Stimulated activated CD8-positive, alpha-beta memory T cell treated with anti-CD3 and anti-CD28 coated beads, Interleukin-7, amount 100 ng/mL, for 48 hours (primary cell): Measurements from ENCODE around the gene AIG1.

Experiments
- DNase-seq, 2 donors: peaks; one replicate each; pipeline ENCODE4 v3.0.0-alpha.2; 2020; ENCODE audit warnings: low read depth in 1 of 2; ENCODE audit errors: extremely low read depth in 1 of 2

The AIG1 gene

GRCh38 chr6:143125455-143125854, 64.8 kb downstream of the AIG1 start:
- DNase-seq, result no peak

- no peak for DNase-seq
Measured at GRCh38 chr6:143125864-143126573, 65.3 kb downstream of the AIG1 start.

GRCh38 chr6:143126574-143126941, 65.9 kb downstream of the AIG1 start:
- no peak for DNase-seq

- DNase-seq, result no peak
Measured at GRCh38 chr6:143127941-143128680, 67.4 kb downstream of the AIG1 start.

- no peak for DNase-seq
Measured at GRCh38 chr6:143128681-143129015, 68.0 kb downstream of the AIG1 start.

GRCh38 chr6:143130928-143131327, 70.2 kb downstream of the AIG1 start:
- no peak for DNase-seq

GRCh38 chr6:143135325-143135724, 74.6 kb downstream of the AIG1 start:
- no peak for DNase-seq

GRCh38 chr6:143135797-143136561, 75.3 kb downstream of the AIG1 start:
- DNase-seq, result no peak

GRCh38 chr6:143136647-143137046, 76.0 kb downstream of the AIG1 start:
- no peak for DNase-seq

GRCh38 chr6:143139239-143139784, 78.6 kb downstream of the AIG1 start:
- DNase-seq, result no peak

GRCh38 chr6:143139884-143140283, 79.2 kb downstream of the AIG1 start:
- peak in 1 of 2 donors; percentile 34 for DNase-seq

- no peak for DNase-seq
Measured at GRCh38 chr6:143140767-143141166, 80.1 kb downstream of the AIG1 start.

GRCh38 chr6:143141442-143141841, 80.8 kb downstream of the AIG1 start:
- DNase-seq, result no peak

- no peak for DNase-seq
Measured at GRCh38 chr6:143146186-143146851, 85.6 kb downstream of the AIG1 start.

GRCh38 chr6:143149771-143150170, 89.1 kb downstream of the AIG1 start:
- DNase-seq, result no peak

GRCh38 chr6:143150281-143150680, 89.6 kb downstream of the AIG1 start:
- no peak for DNase-seq

GRCh38 chr6:143151381-143151780, 90.7 kb downstream of the AIG1 start:
- no peak for DNase-seq

GRCh38 chr6:143155681-143156080, 95.0 kb downstream of the AIG1 start:
- no peak for DNase-seq

- DNase-seq, result no peak
Measured at GRCh38 chr6:143157131-143157530, 96.4 kb downstream of the AIG1 start.

GRCh38 chr6:143158113-143158581, 97.5 kb downstream of the AIG1 start:
- no peak for DNase-seq

GRCh38 chr6:143159001-143159400, 98.3 kb downstream of the AIG1 start:
- no peak for DNase-seq
